Measurements from ENCODE around the gene SEC24D. TPM values are rescaled to one million over a fixed set of nuclear protein-coding genes. Genes with fewer than 3 reads are reported as not detected.

SEC24D gene
- total and polyA plus RNA-seq, 2 donors (not counting 3 experiments of a cell fraction or from before 2014, with no cell fraction given), result 81.5 to 127 TPM

- no peak overlapping the region for H3K27ac ChIP-seq (ENCODE audit: insufficient read depth, low read depth, low read length)
- no peaks in the 10 kb centered on the region for H3K79me2 ChIP-seq (ENCODE audit: control insufficient read depth, insufficient read depth, low read length)
- no peak overlapping the region for H3K9ac ChIP-seq (replicated peaks; ENCODE audit: extremely low read depth, insufficient read depth, low read length)
- no peak overlapping the region for H3K4me3 ChIP-seq (replicated peaks in 1 of 3; ENCODE audit: insufficient read depth in 1 of 3, low read depth in 1 of 3, low read length in 3 of 3)
- no peak overlapping the region for H2AFZ ChIP-seq (ENCODE audit: low read depth, low read length)
- DNase-seq (ENCODE audit: low read depth, low spot score) (no peak), FAIRE-seq (no peak)
- H4K20me1 ChIP-seq (replicated peaks; ENCODE audit: control insufficient read depth, extremely low read depth, insufficient read depth, low read length), result no peaks in the 10 kb centered on the region
- H3K4me1 ChIP-seq (ENCODE audit: control insufficient read depth, extremely low read depth, insufficient read depth, low read length), result no peaks in the 10 kb centered on the region
- ChIA-PET POLR2A (no interaction called here), CTCF (interaction anchor here (0.9 to 2.4 kb wide), 2 partner anchors 13 to 15 kb away, joined by 3 to 11 read pairs; no protein-coding TSS in a partner anchor)
- H3K9me1 ChIP-seq (replicated peaks; ENCODE audit: control insufficient read depth, extremely low read depth, insufficient read depth, low read length), result no peaks in the 10 kb centered on the region
- no peak overlapping the region for H3K4me2 ChIP-seq (ENCODE audit: insufficient read depth, low read length)
- intact Hi-C loops (cut with micrococcal nuclease) (no loop called here), dilution Hi-C loops (cut with MboI; ENCODE audit: extremely low pct_ligation_motif_present, low sequenced_read_pairs) (no loop called here)
- TF ChIP-seq GATA2 (IDR thresholded peaks at IDR 0.05; ENCODE audit: insufficient read depth, insufficient read length, low read depth, low read length), result no peak
- TF ChIP-seq JUN (IDR thresholded peaks at IDR 0.05; ENCODE audit: borderline replicate concordance, insufficient read depth, insufficient read length, low read depth), result no peak
- no peak for TF ChIP-seq POLR2A (IDR thresholded peaks at IDR 0.05; ENCODE audit: low read depth, low read length)
- TF ChIP-seq CTCF (IDR thresholded peaks at IDR 0.05; ENCODE audit: extremely low read depth in 1 of 2, insufficient read depth in 1 of 2, low read depth in 1 of 2, low read length in 2 of 2), result no peak
- no peak for TF ChIP-seq MAX (IDR thresholded peaks at IDR 0.05; ENCODE audit: insufficient read depth, insufficient read length)
- TF ChIP-seq EZH2 (IDR thresholded peaks at IDR 0.05; ENCODE audit: borderline replicate concordance, low read depth, low read length, severe bottlenecking), result no peak
- no peak for TF ChIP-seq MYC (IDR thresholded peaks at IDR 0.05; ENCODE audit: low read depth, low read length)
- no peak for TF ChIP-seq FOS (IDR thresholded peaks at IDR 0.05; ENCODE audit: borderline replicate concordance, insufficient read depth, low read length)
- TF ChIP-seq POLR2AphosphoS5 (IDR thresholded peaks at IDR 0.05; ENCODE audit: insufficient read depth, low read depth, low read length), result no peak
- peaks cover 0 to 2% of the 10 kb centered on the region in 2 experiments for H3K36me3 ChIP-seq (ENCODE audit: control insufficient read depth in 2 of 2, extremely low read depth in 1 of 2, insufficient read depth in 2 of 2, low read length in 2 of 2)
- H3K27me3 ChIP-seq (ENCODE audit: control insufficient read depth in 2 of 2, insufficient read depth in 2 of 2, low read length in 2 of 2), result no peaks in the 10 kb centered on the region
- no peaks in the 10 kb centered on the region for H3K9me3 ChIP-seq (replicated peaks; ENCODE audit: control insufficient read depth, insufficient read depth, low read length)
- no TSS peak for BruUV-seq (replicated peaks)
Observed at GRCh38 chr4:118714682-118715081, 121.2 kb downstream of the SEC24D start.
